ENCODE data around the gene CAPN1. TPM values are rescaled to one million over a fixed set of nuclear protein-coding genes. Genes with fewer than 3 reads are reported as not detected.

The CAPN1 gene
- total RNA-seq, 1 donor from 2014 or later: 154 TPM

DNA sequence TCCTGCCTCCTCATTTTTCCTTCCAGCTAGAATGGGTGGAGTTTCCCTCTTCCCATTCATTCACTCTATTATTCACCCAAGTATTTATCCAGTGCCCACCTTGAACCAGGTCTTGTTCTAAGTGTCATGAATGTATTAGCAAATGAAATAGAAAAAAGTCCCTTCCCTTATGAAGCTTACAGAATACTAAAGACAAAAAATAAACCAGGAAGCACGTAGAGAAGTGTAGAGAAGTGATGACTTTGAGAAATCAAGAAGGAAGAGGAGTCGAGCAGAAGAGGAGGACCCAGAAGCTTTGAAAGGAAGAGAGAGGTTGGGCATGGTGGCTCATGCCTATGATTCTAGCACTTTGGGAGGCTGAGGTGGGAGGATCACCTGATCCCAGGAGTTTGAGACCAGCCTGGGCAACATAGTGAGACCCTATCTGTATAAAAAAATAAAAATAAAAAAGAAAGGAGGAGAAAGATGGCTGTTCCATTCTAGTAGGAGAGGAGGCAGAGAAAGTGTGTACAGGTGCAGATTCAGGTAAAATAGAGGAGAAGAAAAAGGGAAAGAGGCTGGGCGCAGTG is 30.3 kb upstream of the CAPN1 start:
- peaks cover 16% of the 10 kb centered on the region for H3K4me1 Mint-ChIP-seq (ENCODE audit: unreplicated experiment)
- peak overlapping the region; percentile 94 for H3K27ac Mint-ChIP-seq (ENCODE audit: unreplicated experiment)
- TF ChIP-seq, protein P1, sequence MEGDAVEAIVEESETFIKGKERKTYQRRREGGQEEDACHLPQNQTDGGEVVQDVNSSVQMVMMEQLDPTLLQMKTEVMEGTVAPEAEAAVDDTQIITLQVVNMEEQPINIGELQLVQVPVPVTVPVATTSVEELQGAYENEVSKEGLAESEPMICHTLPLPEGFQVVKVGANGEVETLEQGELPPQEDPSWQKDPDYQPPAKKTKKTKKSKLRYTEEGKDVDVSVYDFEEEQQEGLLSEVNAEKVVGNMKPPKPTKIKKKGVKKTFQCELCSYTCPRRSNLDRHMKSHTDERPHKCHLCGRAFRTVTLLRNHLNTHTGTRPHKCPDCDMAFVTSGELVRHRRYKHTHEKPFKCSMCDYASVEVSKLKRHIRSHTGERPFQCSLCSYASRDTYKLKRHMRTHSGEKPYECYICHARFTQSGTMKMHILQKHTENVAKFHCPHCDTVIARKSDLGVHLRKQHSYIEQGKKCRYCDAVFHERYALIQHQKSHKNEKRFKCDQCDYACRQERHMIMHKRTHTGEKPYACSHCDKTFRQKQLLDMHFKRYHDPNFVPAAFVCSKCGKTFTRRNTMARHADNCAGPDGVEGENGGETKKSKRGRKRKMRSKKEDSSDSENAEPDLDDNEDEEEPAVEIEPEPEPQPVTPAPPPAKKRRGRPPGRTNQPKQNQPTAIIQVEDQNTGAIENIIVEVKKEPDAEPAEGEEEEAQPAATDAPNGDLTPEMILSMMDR (IDR thresholded peaks at IDR 0.05): no peak
- H3K9me3 Mint-ChIP-seq (ENCODE audit: unreplicated experiment): no peaks in the 10 kb centered on the region
- no peak overlapping the region for H3K4me3 Mint-ChIP-seq (ENCODE audit: unreplicated experiment)
- no peaks in the 10 kb centered on the region for H3K27me3 Mint-ChIP-seq (ENCODE audit: unreplicated experiment)
- no peak for DNase-seq (ENCODE audit: extremely low spot score, unreplicated experiment)
- no peaks in the 10 kb centered on the region for H3K36me3 Mint-ChIP-seq (ENCODE audit: unreplicated experiment)

DNA sequence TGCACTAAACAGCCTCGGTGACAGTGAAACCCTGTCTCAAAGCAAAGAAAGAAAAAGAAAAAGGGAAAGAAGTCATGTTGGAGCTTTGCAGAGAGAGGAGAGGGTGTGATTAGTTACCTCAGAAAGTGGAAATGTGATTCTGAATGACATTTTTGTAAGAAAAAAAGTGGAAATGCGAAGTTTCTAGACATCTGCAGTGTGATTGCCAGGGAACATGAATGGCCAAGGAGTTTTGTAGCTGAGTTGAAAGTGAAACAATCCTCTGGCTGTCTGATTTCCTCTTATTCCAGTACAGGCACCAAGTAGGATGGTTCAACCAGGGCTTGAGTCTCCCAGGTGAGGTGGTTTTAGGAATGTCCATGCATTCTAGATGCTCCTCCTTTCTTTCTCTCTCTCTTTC is 29.6 kb upstream of the CAPN1 start:
- no peaks in the 10 kb centered on the region for H3K36me3 Mint-ChIP-seq (ENCODE audit: unreplicated experiment)
- no peak overlapping the region for H3K27ac Mint-ChIP-seq (ENCODE audit: unreplicated experiment)
- no peaks in the 10 kb centered on the region for H3K27me3 Mint-ChIP-seq (ENCODE audit: unreplicated experiment)
- H3K4me1 Mint-ChIP-seq (ENCODE audit: unreplicated experiment): peaks cover 16% of the 10 kb centered on the region
- no peaks in the 10 kb centered on the region for H3K9me3 Mint-ChIP-seq (ENCODE audit: unreplicated experiment)
- TF ChIP-seq, protein P1 (IDR thresholded peaks at IDR 0.05): no peak
- no peak overlapping the region for H3K4me3 Mint-ChIP-seq (ENCODE audit: unreplicated experiment)
- DNase-seq (ENCODE audit: extremely low spot score, unreplicated experiment): no peak

DNA sequence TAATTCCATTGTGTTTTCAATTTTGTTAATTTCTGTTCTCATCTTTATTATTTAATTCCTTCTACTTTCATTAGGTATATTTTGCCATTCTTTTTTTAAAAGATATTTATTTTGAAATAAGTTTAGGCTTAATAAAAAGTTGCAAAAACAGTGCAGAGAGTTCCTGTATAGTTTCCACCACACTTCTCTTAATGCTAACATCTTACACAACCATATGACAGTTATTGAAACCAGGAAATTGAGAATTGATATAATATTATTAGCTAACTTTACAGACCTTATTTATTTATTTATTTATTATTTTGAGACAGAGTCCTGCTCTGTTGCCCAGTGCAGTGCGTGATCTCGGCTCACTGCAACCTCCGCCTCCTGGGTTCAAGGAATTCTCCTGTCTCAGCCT is 25.5 kb upstream of the CAPN1 start:
- Mint-ChIP-seq H3K4me3 (ENCODE audit: unreplicated experiment) (no peak overlapping the region), H3K9me3 (ENCODE audit: unreplicated experiment) (no peaks in the 10 kb centered on the region), H3K4me1 (ENCODE audit: unreplicated experiment) (no peaks in the 10 kb centered on the region), H3K36me3 (ENCODE audit: unreplicated experiment) (no peaks in the 10 kb centered on the region), H3K27me3 (ENCODE audit: unreplicated experiment) (peaks cover 9% of the 10 kb centered on the region), H3K27ac (ENCODE audit: unreplicated experiment) (no peak overlapping the region)
- TF ChIP-seq, protein P1 (IDR thresholded peaks at IDR 0.05): no peak
- DNase-seq (ENCODE audit: extremely low spot score, unreplicated experiment): no peak

DNA sequence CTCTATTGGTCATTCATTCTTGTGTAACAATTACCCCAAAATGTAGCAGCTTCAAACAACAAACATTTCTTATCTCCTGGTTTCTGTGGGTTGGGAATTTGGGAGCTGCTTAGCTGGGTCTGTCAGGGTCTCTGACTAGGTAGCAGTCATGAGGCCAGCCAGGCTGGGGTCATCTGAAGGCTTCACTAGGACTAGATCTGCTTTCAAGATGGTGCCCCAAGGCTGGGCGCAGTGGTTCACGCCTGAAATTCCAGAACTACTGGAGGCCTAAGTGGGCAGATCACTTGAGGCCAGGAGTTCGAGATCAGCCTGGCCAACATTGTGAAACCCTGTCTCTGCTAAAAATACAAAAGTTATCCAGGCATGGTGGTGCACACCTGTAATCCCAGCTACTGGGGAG is 24.8 kb upstream of the CAPN1 start:
- no peaks in the 10 kb centered on the region for H3K36me3 Mint-ChIP-seq (ENCODE audit: unreplicated experiment)

DNA sequence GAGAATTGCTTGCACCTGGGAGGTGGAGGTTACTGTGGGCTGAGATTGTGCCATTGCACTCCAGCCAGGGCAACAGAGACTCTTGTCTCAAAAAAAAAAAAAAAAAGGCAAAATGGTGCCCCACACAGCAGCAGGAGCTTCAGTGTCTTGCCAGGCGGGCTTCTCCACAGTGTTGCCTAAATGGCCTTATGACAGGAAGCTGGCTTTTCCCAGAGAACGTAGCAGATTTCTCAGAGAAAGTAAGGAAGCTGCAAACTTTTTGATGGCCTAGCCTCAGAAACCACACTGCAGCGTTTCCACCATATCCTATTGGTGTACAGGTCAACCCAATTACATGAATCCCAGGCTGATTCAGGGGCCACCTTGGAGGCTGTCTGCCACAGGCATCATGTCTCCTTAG is 24.4 kb upstream of the CAPN1 start:
- H3K27ac Mint-ChIP-seq (ENCODE audit: unreplicated experiment): no peak overlapping the region
- peaks cover 9% of the 10 kb centered on the region for H3K27me3 Mint-ChIP-seq (ENCODE audit: unreplicated experiment)
- no peaks in the 10 kb centered on the region for H3K36me3 Mint-ChIP-seq (ENCODE audit: unreplicated experiment)
- no peaks in the 10 kb centered on the region for H3K9me3 Mint-ChIP-seq (ENCODE audit: unreplicated experiment)
- H3K4me3 Mint-ChIP-seq (ENCODE audit: unreplicated experiment): no peak overlapping the region
- TF ChIP-seq, protein P1 (IDR thresholded peaks at IDR 0.05): no peak
- no peak for DNase-seq (ENCODE audit: extremely low spot score, unreplicated experiment)
- H3K4me1 Mint-ChIP-seq (ENCODE audit: unreplicated experiment): no peaks in the 10 kb centered on the region

More for the DNA sequence above, 24.8 kb upstream of the CAPN1 start:
- Mint-ChIP-seq H3K27ac (ENCODE audit: unreplicated experiment) (no peak overlapping the region), H3K9me3 (ENCODE audit: unreplicated experiment) (no peaks in the 10 kb centered on the region), H3K4me3 (ENCODE audit: unreplicated experiment) (no peak overlapping the region), H3K4me1 (ENCODE audit: unreplicated experiment) (no peaks in the 10 kb centered on the region), H3K27me3 (ENCODE audit: unreplicated experiment) (peaks cover 9% of the 10 kb centered on the region)
- TF ChIP-seq, protein P1 (IDR thresholded peaks at IDR 0.05): no peak
- no peak for DNase-seq (ENCODE audit: extremely low spot score, unreplicated experiment)
